Activated T-cell treated with anti-CD3 and anti-CD28 coated beads for 4 hours (primary cell): ENCODE results near the gene PLXNA1.

Experiments
- DNase-seq: peaks from one replicate; pipeline ENCODE4 v3.0.0-alpha.2; 2020

PLXNA1 gene

DNA sequence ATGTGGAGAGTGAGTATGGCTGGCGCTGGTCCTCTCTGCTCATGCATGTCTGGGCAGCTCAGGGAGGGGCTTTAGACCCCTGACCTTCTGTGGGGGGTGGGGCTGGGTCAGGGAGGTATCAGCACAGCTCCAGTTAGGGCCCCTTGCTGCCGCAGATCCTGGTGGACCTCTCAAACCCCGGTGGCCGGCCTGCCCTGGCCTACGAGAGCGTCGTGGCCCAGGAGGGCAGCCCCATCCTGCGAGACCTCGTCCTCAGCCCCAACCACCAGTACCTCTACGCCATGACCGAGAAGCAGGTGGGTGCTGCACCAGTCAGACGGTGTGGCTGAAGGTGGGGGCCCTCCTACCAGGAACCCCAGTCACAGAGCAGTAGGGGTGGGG lies 20.2 kb downstream of the PLXNA1 start:
- no peak for DNase-seq

- DNase-seq, result no peak
Measured at GRCh38 chr3:127003601-127004280, 20.8 kb downstream of the PLXNA1 start.

- DNase-seq, result no peak
Measured at GRCh38 chr3:127004641-127005397, 21.9 kb downstream of the PLXNA1 start.

DNA sequence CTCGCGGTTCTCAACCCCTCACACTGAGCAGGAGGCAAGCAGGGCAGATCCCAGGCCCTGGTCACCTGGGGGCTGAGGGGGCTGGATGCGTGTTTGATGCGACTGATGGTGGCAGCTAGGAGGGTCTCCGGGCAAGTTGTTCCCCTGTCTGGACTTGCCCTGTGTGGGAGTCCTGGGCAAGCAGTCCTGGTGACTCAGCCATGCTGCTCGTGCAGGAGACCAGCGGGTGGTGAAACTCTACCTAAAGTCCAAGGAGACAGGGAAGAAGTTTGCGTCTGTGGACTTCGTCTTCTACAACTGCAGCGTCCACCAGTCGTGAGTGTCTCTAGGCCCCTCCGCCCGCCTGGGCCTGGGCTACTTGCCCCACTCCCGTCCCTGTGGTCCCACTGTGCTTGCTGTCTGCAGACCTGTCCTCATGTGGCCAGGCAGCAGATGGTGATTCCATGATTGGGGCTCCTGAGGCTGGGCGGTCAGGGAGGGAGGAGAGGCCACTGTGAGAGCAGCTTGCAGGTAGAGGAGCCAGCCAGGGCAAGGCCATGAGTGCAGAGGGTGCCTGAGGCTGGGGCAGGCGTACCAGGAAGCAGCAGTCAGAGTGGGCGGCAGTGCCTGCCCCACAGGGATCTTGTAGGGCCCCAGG lies 23.1 kb downstream of the PLXNA1 start:
- no peak for DNase-seq

DNA sequence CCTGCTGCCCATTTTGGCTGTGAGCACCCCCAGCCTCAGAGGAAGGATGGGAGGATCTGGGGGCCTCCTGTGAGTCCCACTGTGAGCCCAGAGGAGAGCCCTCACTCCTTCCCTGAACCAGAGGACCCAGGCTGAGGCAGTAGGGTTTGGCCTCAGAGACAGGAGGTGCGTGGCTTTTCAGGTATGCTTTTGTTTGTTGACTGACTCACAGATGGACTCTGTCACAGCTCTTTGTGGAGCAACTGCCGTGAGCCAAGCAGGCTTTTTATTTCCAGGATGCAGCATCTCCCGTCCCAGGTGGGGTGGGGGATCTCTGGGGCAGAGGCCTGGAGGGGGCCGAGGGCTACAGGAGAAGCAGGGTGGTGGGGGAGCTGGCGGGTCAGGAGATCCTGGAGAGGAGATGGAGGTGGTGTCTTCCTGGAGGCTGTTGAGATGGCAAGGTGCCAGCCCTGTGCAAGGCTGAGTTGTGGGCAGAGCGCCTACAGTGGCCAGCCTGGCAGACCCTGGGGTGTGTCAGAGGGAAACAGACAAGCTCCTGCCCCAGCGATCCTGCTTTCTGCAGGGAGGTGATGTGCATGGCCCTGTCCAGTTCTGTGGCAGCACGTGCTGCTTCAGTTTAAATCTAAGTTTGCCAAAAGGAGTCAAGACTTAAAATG lies 24.0 kb downstream of the PLXNA1 start:
- DNase-seq, result no peak

- no peak for DNase-seq
Measured at GRCh38 chr3:127008236-127008635, 25.3 kb downstream of the PLXNA1 start.

- DNase-seq, result no peak
Measured at GRCh38 chr3:127009531-127009930, 26.6 kb downstream of the PLXNA1 start.

DNA sequence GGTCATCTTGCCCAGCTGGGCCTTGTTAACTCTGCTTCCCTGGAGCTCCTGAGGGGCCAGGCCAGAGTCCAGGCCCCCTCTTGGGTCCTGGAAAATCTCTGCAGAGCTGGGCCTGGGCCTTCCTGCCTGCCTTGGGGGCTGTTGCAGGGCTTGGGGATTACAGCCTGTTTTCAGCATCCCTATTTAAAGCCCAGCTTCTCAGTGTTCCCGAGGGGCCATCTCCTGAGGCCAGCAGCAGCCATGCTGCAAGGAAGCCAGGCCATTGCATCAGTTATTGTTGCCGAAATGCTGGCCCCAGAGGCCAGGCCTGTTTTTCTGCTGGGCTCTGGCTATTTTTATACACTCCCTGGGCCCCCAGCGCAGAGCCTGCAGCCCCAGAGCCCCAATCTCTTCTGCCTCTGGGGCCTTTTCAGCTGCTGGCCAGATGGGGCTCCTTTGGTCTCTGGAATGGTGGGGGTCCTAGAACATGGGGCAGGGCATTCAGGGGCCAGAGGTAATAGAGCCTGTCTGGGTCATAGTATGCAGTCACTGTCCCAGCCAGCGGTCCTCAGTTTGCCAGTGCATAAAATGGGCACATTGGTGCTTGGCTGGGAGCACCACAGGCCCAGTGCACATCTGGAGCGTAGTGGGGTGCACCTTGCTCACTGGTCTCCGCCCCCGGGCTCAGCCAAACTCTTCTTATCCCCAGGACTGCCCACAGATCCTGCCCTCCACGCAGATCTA lies 28.5 kb downstream of the PLXNA1 start:
- no peak for DNase-seq

DNA sequence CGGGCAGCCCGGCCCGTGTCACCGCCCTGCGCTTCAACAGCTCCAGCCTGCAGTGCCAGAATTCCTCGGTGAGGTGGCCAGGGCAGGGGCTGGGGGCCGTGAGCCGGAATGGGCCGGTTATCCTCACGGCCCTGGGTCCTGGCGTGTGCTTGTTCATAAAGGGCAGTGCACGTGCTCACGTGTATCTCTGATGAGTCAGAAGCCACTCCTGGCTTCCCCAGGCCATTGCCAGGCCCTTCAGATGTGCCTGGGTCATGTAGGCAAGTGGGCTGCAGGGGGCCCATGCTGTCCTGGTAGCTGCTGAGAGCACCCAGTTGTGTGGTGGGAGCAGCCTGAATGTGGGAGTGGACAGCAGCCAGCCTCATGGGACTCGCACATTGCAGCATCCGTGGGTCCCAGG lies 29.2 kb downstream of the PLXNA1 start:
- DNase-seq, result no peak

- DNase-seq, result no peak
Measured at GRCh38 chr3:127013181-127013580, 30.3 kb downstream of the PLXNA1 start.

GRCh38 chr3:127013758-127014535 lies 31.0 kb downstream of the PLXNA1 start:
- DNase-seq, result no peak

- no peak for DNase-seq
Measured at GRCh38 chr3:127014536-127015281, 31.8 kb downstream of the PLXNA1 start.

- DNase-seq, result no peak
Measured at GRCh38 chr3:127015282-127016042, 32.5 kb downstream of the PLXNA1 start.

GRCh38 chr3:127016043-127016343 lies 33.1 kb downstream of the PLXNA1 start:
- DNase-seq, result no peak

- no peak for DNase-seq
Measured at GRCh38 chr3:127016461-127016860, 33.5 kb downstream of the PLXNA1 start.

- no peak for DNase-seq
Measured at GRCh38 chr3:127017229-127017628, 34.3 kb downstream of the PLXNA1 start.

DNA sequence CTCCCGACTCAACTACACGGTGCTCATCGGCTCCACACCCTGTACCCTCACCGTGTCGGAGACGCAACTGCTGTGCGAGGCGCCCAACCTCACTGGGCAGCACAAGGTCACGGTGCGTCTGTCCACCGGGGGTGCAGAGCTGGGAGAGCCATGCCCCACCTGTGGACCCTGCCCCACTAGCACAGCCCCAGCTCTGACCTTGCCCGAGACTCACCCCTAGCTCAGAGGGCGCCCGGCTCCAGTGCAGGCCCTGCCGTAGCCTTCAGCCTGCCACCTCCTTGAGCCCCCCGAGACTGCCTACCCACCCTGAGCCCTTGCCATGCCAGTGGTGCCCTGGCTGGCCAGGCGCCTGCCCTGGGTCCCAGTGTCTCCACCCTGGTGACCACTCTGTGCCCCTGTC lies 34.9 kb downstream of the PLXNA1 start:
- DNase-seq, result no peak

DNA sequence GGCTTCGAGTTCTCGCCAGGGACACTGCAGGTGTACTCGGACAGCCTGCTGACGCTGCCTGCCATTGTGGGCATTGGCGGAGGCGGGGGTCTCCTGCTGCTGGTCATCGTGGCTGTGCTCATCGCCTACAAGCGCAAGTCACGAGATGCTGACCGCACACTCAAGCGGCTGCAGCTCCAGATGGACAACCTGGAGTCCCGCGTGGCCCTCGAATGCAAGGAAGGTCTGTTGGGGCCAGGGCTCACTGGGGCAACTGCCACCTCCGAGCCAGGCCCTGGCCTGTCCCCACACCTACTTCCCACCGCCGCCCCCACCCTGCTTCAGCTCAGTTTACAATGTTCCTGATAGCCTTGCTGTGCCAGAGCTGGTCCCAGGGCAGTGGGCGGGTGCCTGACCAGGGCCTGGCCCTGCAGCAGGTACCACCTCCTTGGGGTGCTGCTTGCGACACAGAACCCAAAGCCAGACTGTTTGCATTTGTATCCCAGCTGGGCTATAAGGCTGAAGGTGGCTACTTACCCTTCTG lies 35.5 kb downstream of the PLXNA1 start:
- no peak for DNase-seq

- no peak for DNase-seq
Measured at GRCh38 chr3:127019449-127019848, 36.5 kb downstream of the PLXNA1 start.

DNA sequence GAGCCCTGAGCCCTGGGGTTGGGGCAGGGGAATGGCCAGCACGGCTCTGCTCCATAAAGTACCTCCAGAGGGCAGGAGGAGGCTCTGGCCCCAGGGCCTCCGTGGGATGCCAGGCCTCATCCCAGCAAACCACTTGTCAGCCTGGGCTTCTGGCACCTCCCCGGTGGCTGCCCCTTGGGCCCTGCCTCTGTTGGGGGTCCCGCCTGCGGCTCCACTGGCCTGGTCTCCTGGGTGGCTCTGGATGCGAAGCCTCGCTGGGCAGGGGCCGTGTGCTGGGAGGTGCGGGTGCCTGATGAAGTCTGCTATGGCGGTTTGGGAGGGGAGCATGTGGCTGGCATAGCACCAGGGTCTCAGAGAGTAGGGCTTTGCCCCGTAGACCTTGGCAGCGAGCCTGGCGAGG lies 37.6 kb downstream of the PLXNA1 start:
- DNase-seq, result no peak

- DNase-seq, result no peak
Measured at GRCh38 chr3:127022849-127023248, 39.9 kb downstream of the PLXNA1 start.
